Measurements from ENCODE around the gene CAV1.
"Not testable (repeated sequence)": the region's sequence is repeated elsewhere in the genome, so short reads cannot be mapped to it uniquely, and the experiment has no call there.

CAV1 gene

DNA sequence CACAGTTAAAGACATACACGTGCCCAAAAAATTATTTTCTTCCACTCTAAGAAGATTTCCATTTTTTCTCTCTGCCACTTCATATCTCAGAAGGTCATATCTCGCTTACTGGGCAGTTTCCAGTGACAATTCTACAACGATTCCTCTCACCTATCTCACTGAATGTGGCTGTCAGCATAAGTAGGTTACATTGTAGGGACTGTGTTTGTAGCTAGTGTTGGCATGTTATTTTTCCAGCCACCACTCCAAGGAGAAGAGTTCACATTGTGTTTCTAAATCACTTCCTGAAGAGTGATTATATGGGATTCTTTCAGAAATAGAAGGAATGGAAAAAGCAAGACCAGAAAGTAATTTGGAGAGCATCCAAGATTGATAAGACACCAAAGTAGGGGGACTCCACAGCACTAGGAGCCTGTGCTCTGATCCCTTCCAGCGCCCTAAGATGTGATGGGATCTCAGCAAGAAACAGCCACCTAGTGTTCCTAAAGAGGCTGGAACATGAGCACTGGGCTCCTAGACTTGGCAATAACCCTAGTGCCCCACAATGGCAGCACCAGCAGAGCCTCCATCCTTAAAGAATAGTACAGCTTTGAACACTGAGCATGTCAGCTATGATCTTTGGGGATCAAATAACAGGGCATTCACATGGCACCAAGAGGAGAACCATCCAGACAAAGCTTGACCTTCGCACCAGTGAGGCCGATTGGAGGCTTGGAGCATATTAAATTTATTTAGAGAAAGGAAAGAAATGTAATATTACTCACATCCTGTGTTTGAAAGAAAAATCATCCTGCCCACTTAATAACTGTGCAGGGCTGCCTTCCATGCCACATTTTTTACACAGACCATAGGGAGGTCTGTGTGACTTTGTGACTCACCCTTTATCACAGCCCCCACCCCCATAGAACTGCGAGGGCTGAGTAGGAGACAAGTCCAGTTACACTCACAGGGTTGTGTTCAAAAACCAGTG lies 51.8 kb downstream of the CAV1 start:
- intact Hi-C loops (cut with DNase I): no loop called here
- no peak for DNase-seq

DNA sequence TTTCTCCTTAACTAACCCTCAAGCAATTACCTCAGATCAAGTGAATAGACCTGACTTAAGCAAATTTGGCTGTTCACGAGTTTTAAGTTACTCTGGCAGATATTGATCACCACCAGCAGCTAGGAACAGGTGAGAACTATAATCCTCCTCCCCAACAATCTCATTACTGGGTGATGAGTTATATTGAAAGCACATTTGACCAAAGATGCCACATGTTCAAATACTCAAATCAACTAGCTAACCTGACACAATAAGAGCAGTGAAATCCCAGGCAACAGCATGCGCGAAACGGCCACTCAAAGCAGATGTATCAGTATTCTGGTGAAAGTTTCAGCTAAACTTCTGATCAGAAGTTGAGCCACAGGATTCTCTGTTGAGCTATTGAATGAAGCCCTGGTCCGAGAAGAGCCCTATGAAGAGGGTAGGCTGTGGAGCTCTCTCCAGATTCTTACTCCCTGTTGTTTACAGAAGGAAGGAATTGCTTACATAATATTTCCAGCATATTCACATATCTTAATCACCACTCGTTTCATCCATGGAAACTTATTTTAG lies 52.6 kb downstream of the CAV1 start:
- no peak for DNase-seq
- intact Hi-C loops (cut with DNase I): no loop called here

DNA sequence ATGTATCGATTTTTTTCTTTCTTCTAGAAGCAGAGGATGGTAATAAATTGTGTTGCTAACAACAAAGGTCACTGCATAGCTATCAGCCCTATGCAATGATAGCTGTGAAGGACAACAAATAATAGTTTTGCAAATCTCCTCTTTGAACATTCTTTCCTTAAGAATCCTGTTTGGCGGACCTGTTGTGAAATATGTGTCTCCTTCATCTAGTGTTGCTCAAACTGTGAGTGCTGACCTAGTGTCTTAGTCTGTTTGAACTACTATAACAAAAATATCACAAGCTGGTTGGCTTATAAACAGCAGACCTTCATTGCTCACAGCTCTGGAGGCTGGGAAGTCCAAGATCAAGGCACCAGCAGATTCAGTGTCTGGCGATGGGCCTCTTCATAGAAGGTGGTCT lies 53.7 kb downstream of the CAV1 start:
- intact Hi-C loops (cut with DNase I): no loop called here

DNA sequence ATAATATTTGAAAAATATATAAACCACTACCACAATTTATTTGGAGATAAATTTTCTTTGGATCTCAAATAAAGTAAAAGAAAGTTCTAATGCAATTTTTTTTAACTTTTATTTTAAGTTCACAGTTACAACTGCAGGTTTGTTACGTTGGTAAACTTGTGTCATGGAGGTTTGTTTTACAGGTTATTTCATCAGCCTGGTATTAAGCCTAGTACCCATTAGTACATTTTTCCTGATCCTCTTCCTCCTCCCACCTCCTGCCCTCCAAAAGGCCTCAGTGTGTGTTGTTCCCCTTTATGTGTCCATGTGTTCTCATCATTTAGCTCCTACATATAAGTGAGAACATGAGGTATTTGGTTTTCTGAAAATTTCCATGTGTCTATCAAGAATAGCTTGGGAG lies 54.5 kb downstream of the CAV1 start:
- DNase-seq: no peak
- intact Hi-C loops (cut with DNase I): no loop called here

More for the DNA sequence above, 53.7 kb downstream of the CAV1 start:
- no peak for DNase-seq

- DNase-seq: no peak
- intact Hi-C loops (cut with DNase I): no loop called here
Measured at GRCh38 chr7:116579835-116580234, 55.0 kb downstream of the CAV1 start.

GRCh38 chr7:116582164-116582732 lies 57.4 kb downstream of the CAV1 start:
- intact Hi-C loops (cut with DNase I): no loop called here
- no peak for DNase-seq

GRCh38 chr7:116582806-116583444 lies 58.1 kb downstream of the CAV1 start:
- intact Hi-C loops (cut with DNase I): no loop called here
- no peak for DNase-seq

GRCh38 chr7:116583653-116584052 lies 58.8 kb downstream of the CAV1 start:
- DNase-seq: no peak
- intact Hi-C loops (cut with DNase I): no loop called here

- no peak for DNase-seq
- intact Hi-C loops (cut with DNase I): loop anchor here (5.0 kb wide), 2 partner anchors 57 to 412 kb away; partner anchors contain the start of gene CAV1
Measured at GRCh38 chr7:116584721-116585120, 59.9 kb downstream of the CAV1 start.

DNA sequence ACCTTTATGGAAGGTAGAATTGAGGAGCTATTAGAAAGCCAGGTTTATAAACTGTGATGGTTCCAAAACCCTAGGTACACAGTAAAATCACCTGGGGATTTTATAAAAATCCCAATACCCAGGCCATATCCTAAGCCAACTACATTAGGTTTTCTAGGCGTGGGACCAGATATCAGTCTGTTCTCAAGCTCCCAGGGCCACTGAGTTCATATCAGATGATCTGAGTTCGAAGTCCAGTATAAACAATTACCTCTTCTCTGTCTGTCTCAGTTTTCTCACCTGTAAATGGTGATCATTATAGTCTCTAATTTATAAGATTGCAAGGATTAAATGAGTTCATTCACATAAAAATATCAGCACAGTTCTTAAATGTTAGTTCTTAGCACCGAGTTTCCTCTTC lies 60.6 kb downstream of the CAV1 start:
- intact Hi-C loops (cut with DNase I): loop anchor here (5.0 kb wide), 2 partner anchors 58 to 413 kb away; partner anchors contain the start of gene CAV1
- DNase-seq: no peak

DNA sequence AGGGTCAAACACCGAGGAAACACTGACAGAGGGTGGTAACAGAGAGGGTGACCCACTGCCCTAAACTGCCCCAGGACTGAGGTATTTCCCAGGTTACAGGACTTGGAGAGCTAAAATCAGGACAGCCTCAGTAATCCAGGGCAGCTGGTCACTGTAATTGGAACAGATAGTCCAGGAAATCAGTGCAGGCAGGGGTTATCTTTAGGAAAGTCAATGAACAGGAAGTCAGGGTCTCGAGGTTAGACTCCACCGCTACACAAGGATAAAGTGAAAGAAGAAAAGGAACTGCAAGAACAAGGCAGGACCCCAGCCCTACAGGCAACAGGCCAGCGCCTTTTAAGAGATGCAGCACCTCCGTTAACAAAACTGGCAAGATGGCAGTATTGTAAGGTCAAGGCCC lies 61.1 kb downstream of the CAV1 start:
- intact Hi-C loops (cut with DNase I): loop anchor here (5.0 kb wide), 2 partner anchors 59 to 414 kb away; partner anchors contain the start of gene CAV1
- no peak for DNase-seq

DNA sequence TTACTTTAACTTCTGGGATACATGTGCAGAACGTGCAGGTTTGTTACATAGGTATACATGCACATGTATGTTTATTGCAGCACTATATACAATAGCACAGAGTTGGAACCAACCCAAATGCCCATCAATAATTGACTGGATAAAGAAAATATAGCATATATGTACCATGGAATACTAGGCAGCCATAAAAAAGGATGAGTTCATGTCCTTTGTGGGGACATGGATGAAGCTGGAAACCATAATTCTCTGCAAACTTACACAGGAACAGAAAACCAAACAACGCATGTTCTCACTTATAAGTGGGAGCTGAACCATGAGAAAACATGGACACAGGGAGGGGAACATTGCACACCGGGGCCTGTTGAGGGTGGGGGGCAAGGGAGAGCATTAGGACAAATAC lies 62.4 kb downstream of the CAV1 start:
- intact Hi-C loops (cut with DNase I): loop anchor here (5.0 kb wide), 2 partner anchors 60 to 415 kb away; partner anchors contain the start of gene CAV1
- DNase-seq: not testable (repeated sequence)

DNA sequence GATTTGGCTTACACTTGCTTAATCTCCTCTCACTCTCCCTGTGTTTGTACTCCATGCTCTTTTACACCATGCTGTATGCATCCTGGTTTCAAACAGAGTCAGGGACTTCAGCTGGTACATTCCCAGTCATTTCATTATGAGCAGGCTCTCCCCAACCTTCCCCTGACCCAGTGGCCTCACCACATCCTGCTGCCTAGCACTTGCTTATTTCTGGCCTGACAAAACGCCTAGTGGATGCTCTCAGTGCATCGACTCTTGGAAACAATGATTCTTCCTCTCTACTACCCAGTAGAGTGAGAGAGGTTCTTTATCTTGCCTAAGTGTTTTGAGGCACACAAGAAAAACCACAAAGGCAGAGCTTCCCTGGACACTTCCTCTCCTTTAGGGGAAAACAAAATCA lies 63.4 kb downstream of the CAV1 start:
- intact Hi-C loops (cut with DNase I): loop anchor here (1.0 to 5.0 kb wide), 3 partner anchors 61 to 416 kb away; partner anchors contain the start of gene CAV1
- no peak for DNase-seq

DNA sequence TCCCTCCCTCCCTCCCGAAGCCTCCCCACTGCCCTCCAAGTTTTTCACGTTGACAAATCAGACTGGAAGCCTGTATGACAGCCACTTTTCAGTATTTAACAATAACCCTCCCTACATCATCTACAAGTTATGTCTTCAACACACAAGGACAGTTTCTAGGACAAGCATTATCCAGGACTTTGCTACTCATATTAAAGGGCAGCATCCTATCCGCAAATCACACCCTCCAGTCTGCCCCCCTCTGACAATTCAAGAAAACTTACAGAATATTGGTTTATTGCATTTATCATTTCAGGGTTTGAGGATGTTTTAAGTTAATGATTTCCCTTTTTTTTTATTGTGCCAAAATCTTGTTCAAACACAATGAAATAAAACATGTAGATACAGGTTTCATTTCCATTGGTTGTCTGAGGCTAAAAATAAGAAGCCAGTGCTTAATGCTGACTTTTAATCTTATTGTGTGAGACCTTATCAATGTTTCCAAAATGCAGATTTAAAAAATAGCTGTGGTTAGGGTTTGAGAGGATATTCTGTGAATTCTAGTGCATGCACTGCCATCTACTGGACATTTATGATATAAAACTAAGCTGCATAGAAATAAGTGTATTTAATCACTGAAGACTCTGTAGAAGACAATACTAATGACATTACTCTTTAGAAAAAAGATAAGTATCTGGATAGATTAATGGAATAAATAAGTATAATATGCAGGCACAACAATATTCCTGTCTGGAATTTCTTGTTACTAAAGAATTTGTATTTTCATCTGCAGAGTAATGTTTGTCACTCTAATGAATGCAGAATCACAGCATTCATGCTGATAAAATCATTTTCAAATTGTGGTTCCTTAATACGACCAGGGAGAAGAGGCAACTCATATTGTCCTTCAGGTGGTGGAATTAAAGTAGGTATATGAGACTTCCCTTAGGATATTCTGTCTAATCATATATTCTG lies 64.1 kb downstream of the CAV1 start:
- intact Hi-C loops (cut with DNase I): loop anchor here (1.0 to 5.0 kb wide), 3 partner anchors 62 to 417 kb away; partner anchors contain the start of gene CAV1
- no peak for DNase-seq

DNA sequence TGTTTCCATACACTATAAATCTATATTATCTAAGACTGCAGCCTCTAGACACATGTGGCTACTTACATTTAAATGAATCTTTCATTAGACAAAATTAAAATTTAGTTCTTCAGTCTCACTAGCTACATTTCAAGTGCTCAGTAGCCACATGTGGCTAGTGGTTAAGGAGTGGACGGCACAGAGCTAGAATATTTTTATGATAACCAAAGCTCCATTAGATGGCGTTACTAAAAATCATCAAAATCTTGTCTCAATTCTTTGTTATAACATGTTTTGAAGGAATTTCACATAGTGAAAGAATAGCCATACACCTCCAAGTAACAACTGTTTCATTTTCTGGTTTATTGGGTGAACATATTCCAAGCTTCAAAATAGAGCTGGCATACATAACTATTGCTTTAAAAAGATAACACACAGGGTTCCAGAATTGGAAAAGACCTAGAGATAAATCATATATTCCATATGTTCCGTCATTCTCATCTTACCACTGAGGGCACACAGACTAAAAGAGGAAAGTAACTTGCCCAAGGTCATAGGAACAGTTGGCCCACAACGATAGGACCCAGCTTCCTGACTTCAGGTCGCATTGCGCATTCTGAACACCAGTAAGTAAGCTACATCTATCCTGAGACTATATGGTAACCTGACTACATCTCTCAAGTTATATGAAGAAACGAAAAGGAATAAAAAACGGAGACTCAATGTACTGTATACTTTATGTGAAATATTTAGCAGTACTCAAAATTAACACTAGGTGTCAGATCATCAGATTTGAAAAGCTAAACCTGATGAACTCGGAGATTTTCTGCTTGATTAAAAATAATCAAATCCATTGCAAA lies 66.6 kb downstream of the CAV1 start:
- no peak for DNase-seq
- intact Hi-C loops (cut with DNase I): loop anchor here (1.0 kb wide), 1 partner anchor 218 kb away; no protein-coding TSS in a partner anchor

GRCh38 chr7:116592041-116592355 lies 67.2 kb downstream of the CAV1 start:
- intact Hi-C loops (cut with DNase I): no loop called here

DNA sequence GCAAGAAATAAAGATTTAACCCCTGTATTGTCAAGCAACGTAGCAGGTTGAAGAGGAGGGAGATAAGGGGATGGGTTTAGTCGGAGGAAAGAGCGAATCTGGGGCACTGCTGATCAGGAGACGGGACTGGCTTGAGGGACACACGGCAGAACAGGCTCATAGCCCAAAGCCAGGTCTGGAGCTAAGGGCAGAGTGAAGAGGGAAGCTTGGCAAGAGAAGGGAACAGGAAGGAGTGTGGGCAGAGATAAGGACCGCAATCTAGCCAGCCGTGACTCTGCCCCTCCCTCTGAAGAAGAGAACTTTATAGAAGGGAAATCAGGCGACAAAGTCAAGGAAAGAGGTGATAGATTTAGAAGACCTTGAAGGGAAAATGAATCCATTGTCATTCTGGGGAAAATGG lies 67.6 kb downstream of the CAV1 start:
- no peak for DNase-seq
- intact Hi-C loops (cut with DNase I): no loop called here

More at GRCh38 chr7:116592041-116592355, 67.2 kb downstream of the CAV1 start:
- DNase-seq: no peak

- DNase-seq: no peak
- intact Hi-C loops (cut with DNase I): no loop called here
Measured at GRCh38 chr7:116593359-116594075, 68.7 kb downstream of the CAV1 start.
